NCI-H510A treated with DMSO at 0.1 percent for 48 hours (cell line): ENCODE results near the gene GALNT7.
"Not testable (repeated sequence)": the region's sequence is repeated elsewhere in the genome, so short reads cannot be mapped to it uniquely, and the experiment has no call there.

ENCODE experiments used
- DNase-seq: peaks from one replicate; lab custom pipeline; 2025; lab: John Stamatoyannopoulos, UW

The GALNT7 gene

GRCh38 chr4:173195109-173195508, 26.5 kb downstream of the GALNT7 start:
- no peak for DNase-seq

GRCh38 chr4:173199553-173199952, 30.9 kb downstream of the GALNT7 start:
- DNase-seq = no peak

- DNase-seq = no peak
Observed at GRCh38 chr4:173200103-173200884, 31.7 kb downstream of the GALNT7 start.

DNA sequence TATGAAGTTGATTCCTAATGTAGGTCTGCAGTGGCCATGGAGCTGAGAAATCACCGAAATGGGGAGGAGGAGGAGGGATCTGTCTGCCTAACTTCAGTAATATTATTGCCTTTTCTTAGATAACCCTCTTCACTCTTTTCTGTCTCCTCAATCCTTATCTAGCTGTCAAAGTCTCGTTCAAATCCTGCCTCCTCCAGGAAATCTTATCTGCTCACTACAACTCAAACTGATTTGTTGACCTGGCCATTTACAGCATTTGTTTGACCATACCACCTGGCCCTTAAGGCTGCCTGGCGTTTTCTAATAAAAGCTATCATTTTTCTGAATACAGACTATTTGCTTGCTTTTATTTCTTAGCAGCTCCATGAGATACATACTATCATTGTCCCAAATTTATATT, 33.8 kb downstream of the GALNT7 start:
- no peak for DNase-seq

- DNase-seq = no peak
Observed at GRCh38 chr4:173205656-173206055, 37.0 kb downstream of the GALNT7 start.

- no peak for DNase-seq
Observed at GRCh38 chr4:173208420-173208819, 39.8 kb downstream of the GALNT7 start.

- DNase-seq = no peak
Observed at GRCh38 chr4:173211222-173211621, 42.6 kb downstream of the GALNT7 start.

DNA sequence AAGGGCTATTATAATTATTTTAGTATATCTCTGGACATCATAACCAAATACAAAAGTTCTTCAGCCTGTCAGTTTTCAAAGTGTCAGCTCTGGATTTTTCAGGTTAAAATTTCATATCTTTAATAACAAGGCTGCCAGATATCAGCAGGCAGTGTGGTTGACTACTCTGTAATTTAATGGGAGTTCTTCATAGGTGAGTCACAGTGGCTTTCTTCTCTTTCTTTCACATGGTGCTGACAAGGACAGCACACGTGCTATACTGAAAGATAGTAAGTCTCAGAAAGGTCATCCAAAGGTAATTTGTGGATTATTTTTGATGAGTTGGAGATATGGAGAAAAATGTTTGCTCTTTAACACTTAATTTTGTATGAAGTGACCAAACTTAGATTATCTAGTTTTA, 43.2 kb downstream of the GALNT7 start:
- DNase-seq = no peak

- DNase-seq = no peak
Observed at GRCh38 chr4:173212379-173212778, 43.8 kb downstream of the GALNT7 start.

DNA sequence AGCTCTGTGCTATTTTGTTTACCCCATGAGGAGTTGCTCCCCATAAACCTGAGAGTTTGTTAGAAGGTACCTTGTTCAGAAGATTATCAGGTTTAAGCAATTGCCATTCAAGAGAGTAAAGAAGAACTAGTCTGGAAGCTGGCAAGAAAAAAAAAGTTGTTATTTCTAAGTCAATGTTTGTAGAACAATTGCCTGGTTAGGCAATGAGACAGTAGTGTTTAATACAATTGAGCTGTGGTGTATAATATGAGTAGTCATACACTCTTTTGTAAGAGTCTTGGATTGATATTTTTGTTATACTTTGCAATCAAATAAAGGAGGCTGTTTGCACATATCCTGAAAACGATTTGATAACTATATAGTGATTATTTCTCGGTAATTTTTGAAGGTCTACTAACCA, 44.7 kb downstream of the GALNT7 start:
- no peak for DNase-seq

DNA sequence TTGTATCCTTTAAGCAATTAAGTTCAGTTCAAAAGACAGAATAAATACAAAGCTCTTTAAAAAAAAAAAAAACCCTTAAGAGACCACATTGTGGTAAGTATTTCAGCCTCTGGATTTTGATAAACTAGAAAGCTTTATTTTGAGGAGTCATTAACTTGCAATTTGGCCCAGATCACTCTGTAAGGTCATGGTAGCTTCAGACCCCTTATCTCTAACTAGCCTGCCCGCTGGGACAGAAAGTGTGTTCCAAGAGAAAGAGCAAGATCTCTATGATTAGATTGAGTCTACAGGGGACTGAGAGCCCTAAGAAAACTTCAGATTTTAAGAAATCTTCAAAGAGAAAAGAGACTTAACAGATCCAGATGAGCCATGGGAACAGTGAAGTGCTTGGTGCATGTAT, 45.6 kb downstream of the GALNT7 start:
- DNase-seq = no peak

- DNase-seq = no peak
Observed at GRCh38 chr4:173214661-173215060, 46.0 kb downstream of the GALNT7 start.

GRCh38 chr4:173217075-173217474, 48.5 kb downstream of the GALNT7 start:
- DNase-seq = no peak

- DNase-seq = no peak
Observed at GRCh38 chr4:173217727-173218126, 49.1 kb downstream of the GALNT7 start.

DNA sequence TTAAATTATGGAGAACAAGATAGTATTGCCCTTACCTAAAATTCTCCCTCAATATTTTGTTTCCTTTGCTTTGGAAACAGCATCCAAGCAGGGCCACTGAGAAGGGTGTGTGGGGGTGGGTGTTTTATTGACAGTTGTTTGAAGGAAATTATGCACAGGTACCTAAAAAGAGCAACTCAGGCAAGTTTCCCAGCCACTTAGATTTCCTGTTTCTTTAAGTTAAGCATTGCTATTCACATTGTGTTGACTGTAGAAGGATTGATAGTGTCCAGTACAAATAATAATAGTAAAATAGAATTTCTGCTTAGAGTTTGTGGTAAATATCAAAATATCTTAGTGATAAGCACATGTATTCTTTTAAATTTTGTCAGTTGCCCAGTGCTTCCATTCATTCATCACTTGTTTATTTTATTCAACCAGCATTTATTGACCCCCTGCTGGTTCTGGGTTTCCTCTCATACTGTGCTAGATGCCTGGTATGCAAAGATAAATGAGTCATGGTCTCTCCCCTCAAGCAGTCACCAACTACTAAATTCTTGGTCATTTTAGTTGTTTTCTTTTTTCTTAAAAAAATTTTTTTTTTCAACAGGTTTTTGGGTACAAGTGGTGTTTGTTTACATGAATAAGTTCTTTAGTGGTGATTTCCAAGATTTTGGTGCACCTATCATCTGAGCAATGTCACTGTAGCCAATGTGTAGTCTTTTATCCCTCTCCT, 50.0 kb downstream of the GALNT7 start:
- DNase-seq = no peak

DNA sequence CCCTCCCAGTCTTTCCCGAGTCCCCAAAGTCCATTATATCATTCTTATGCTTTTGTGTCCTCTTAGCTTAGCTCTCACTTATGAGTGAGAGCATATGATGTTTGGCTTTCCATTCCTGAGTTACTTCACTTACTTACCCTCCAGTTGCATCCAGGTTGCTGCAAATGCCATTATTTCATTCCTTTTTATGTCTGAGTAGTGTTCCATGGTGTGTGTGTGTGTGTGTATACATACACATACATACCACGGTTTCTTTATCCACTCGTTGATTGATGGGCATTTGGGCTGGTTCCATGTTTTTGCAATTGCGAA, 50.5 kb downstream of the GALNT7 start:
- not testable (repeated sequence) for DNase-seq

GRCh38 chr4:173223743-173224142, 55.1 kb downstream of the GALNT7 start:
- DNase-seq = no peak

- no peak for DNase-seq
Observed at GRCh38 chr4:173226401-173226888, 57.8 kb downstream of the GALNT7 start.

GRCh38 chr4:173227756-173228155, 59.1 kb downstream of the GALNT7 start:
- no peak for DNase-seq

DNA sequence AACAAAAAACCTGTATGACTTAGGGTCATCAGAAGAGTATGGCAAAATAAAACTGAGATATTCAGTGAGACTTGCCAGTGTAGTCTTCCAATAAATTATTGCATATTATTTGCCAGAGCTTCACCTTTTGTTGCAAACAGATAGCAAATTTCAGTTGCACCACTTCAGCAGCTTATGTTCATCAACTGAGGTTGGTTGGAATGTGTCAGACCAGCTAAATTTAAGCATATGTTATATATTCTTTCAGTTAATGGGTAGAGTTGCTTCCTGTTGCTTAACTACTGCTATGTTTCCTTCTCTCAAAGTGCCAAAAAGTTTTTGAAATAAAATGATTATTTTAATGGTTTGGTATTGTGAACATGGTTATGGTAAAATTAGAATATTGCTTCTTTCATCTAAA, 61.5 kb downstream of the GALNT7 start:
- no peak for DNase-seq

GRCh38 chr4:173231916-173232315, 63.3 kb downstream of the GALNT7 start:
- no peak for DNase-seq

- no peak for DNase-seq
Observed at GRCh38 chr4:173233857-173234256, 65.2 kb downstream of the GALNT7 start.

- no peak for DNase-seq
Observed at GRCh38 chr4:173235050-173235449, 66.4 kb downstream of the GALNT7 start.

DNA sequence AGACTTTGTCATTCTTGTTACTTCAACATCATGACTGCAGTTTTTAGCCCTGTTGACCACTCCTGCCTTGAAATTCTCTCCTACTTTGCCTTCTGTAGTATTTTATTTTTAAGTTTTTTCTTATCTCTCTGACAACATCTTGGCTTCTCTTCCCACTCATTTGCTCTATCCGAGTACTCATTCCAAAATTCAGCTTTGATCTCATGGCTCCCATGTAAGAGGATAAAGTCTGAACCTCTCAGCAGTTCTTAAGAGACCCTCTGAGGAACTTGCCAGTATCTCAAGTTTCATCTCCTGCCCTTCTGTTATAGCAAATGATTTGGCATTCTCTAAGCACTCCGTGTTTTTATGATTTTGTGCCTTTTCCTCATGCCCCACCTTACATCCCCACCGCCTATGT, 67.7 kb downstream of the GALNT7 start:
- DNase-seq = no peak
